GM19351 (cell line): Measurements from ENCODE around the gene ROGDI.
"Not testable (repeated sequence)": the region's sequence is repeated elsewhere in the genome, so short reads cannot be mapped to it uniquely, and the experiment has no call there.

Experiments
- ATAC-seq: cut with Tn5 transposase; IDR thresholded peaks from one replicate; pipeline ENCODE4 v1.9.1; 2021; ENCODE audit warnings: mild to moderate bottlenecking, moderate library complexity; ENCODE audit not compliant: unreplicated experiment

Gene ROGDI

GRCh38 chr16:4792951-4793513 lies 9.4 kb downstream of the ROGDI start:
- ATAC-seq, result no peak

GRCh38 chr16:4790871-4791270 lies 11.6 kb downstream of the ROGDI start:
- ATAC-seq, result no peak

- no peak for ATAC-seq
These were observed 12.2 kb downstream of the ROGDI start for GRCh38 chr16:4790261-4790660.

GRCh38 chr16:4788910-4789309 lies 13.5 kb downstream of the ROGDI start:
- ATAC-seq, result no peak

- ATAC-seq, result no peak
These were observed 13.9 kb downstream of the ROGDI start for GRCh38 chr16:4788489-4788889.

- ATAC-seq, result no peak
These were observed 14.6 kb downstream of the ROGDI start, which contains the start of gene SEPTIN12 for GRCh38 chr16:4787627-4788482. SEPTIN12 (minus strand) TSS chr16:4788345; CDS start chr16:4787645, 700 bp downstream.

GRCh38 chr16:4787068-4787467 lies 15.4 kb downstream of the ROGDI start:
- ATAC-seq, result no peak

- no peak for ATAC-seq
These were observed 16.5 kb downstream of the ROGDI start for GRCh38 chr16:4785758-4786433.

- not testable (repeated sequence) for ATAC-seq
These were observed 17.9 kb downstream of the ROGDI start for GRCh38 chr16:4784444-4784987.

GRCh38 chr16:4783951-4784336 lies 18.5 kb downstream of the ROGDI start:
- ATAC-seq, result no peak

GRCh38 chr16:4783251-4783950 lies 19.0 kb downstream of the ROGDI start:
- ATAC-seq, result no peak

- no peak for ATAC-seq
These were observed 22.2 kb downstream of the ROGDI start for GRCh38 chr16:4780235-4780634.

- no peak for ATAC-seq
These were observed 24.4 kb downstream of the ROGDI start for GRCh38 chr16:4778050-4778392.

GRCh38 chr16:4777339-4778049 lies 24.9 kb downstream of the ROGDI start:
- no peak for ATAC-seq

- no peak for ATAC-seq
These were observed 26.2 kb downstream of the ROGDI start for GRCh38 chr16:4776141-4776705.

- no peak for ATAC-seq
These were observed 27.4 kb downstream of the ROGDI start for GRCh38 chr16:4775005-4775404.

GRCh38 chr16:4772351-4772750 lies 30.1 kb downstream of the ROGDI start:
- no peak for ATAC-seq

GRCh38 chr16:4771646-4772045 lies 30.8 kb downstream of the ROGDI start:
- no peak for ATAC-seq

- ATAC-seq, result no peak
These were observed 33.2 kb downstream of the ROGDI start for GRCh38 chr16:4769306-4769638.
